ENCODE results near the gene CPTP. TPM values are rescaled to one million over a fixed set of nuclear protein-coding genes. Genes with fewer than 3 reads are reported as not detected.
A peak's percentile ranks its signal among the peaks of the same experiment; 100 is the strongest.

CPTP gene
- total and polyA plus RNA-seq, 9 donors = 12.5 to 19.6 (median 16.9) TPM

GRCh38 chr1:1358433-1359271, 34.0 kb downstream of the CPTP start, which contains the start of gene MXRA8:
Gene MXRA8, minus strand, starts transcription at chr1:1358555. Its CDS starts 51 bp downstream, at chr1:1358504.
- peaks cover 5% of the 10 kb centered on the region for H3K36me3 ChIP-seq (ENCODE audit: control insufficient read depth, insufficient read depth, low read length)
- peak; percentile 96 for DNase-seq
- H3K9me3 ChIP-seq (replicated peaks; ENCODE audit: control insufficient read depth, low read depth, low read length) = no peaks in the 10 kb centered on the region
- peaks cover 22% of the 10 kb centered on the region for H3K27me3 ChIP-seq (ENCODE audit: control insufficient read depth, insufficient read depth, low read length)
- peak within 1 kb of the TSS; percentile 54 for H3K4me3 ChIP-seq (ENCODE audit: low read length)
- H3K4me1 ChIP-seq (ENCODE audit: control insufficient read depth, insufficient read depth, low read length) = peaks cover 59% of the 10 kb centered on the region
- peak within 1 kb of the TSS; percentile 85 for H3K27ac ChIP-seq (ENCODE audit: low read length)
- 18% methylated on average over 16 of the region's 29 CpGs for WGBS (ENCODE audit: insufficient coverage)

- peak; percentile 66 for DNase-seq
- 35% methylated on average over 2 of the region's 6 CpGs for WGBS (ENCODE audit: insufficient coverage)
- Histone ChIP-seq H3K27ac (ENCODE audit: low read length) (peak overlapping the region; percentile 85), H3K4me1 (ENCODE audit: control insufficient read depth, insufficient read depth, low read length) (peaks cover 55% of the 10 kb centered on the region), H3K9me3 (replicated peaks; ENCODE audit: control insufficient read depth, low read depth, low read length) (no peaks in the 10 kb centered on the region), H3K27me3 (ENCODE audit: control insufficient read depth, insufficient read depth, low read length) (peaks cover 16% of the 10 kb centered on the region), H3K4me3 (ENCODE audit: low read length) (no peak overlapping the region), H3K36me3 (ENCODE audit: control insufficient read depth, insufficient read depth, low read length) (peaks cover under 1% of the 10 kb centered on the region)
Measured at GRCh38 chr1:1359308-1359663, 34.7 kb downstream of the CPTP start.

GRCh38 chr1:1359664-1360468, 35.3 kb downstream of the CPTP start:
- no peak overlapping the region for H3K4me3 ChIP-seq (ENCODE audit: low read length)

GRCh38 chr1:1360506-1361169, 36.0 kb downstream of the CPTP start:
- WGBS (ENCODE audit: insufficient coverage) = 52% methylated on average over 12 of the region's 20 CpGs
- no peaks in the 10 kb centered on the region for H3K9me3 ChIP-seq (replicated peaks; ENCODE audit: control insufficient read depth, low read depth, low read length)
- DNase-seq = peak; percentile 80
- peaks cover 55% of the 10 kb centered on the region for H3K4me1 ChIP-seq (ENCODE audit: control insufficient read depth, insufficient read depth, low read length)
- H3K36me3 ChIP-seq (ENCODE audit: control insufficient read depth, insufficient read depth, low read length) = no peaks in the 10 kb centered on the region
- no peak overlapping the region for H3K4me3 ChIP-seq (ENCODE audit: low read length)
- H3K27ac ChIP-seq (ENCODE audit: low read length) = peak overlapping the region; percentile 85
- peaks cover 11% of the 10 kb centered on the region for H3K27me3 ChIP-seq (ENCODE audit: control insufficient read depth, insufficient read depth, low read length)

More at GRCh38 chr1:1359664-1360468, 35.3 kb downstream of the CPTP start:
- Histone ChIP-seq H3K36me3 (ENCODE audit: control insufficient read depth, insufficient read depth, low read length) (no peaks in the 10 kb centered on the region), H3K27ac (ENCODE audit: low read length) (peak overlapping the region; percentile 85), H3K27me3 (ENCODE audit: control insufficient read depth, insufficient read depth, low read length) (peaks cover 11% of the 10 kb centered on the region), H3K9me3 (replicated peaks; ENCODE audit: control insufficient read depth, low read depth, low read length) (no peaks in the 10 kb centered on the region), H3K4me1 (ENCODE audit: control insufficient read depth, insufficient read depth, low read length) (peaks cover 55% of the 10 kb centered on the region)
- WGBS (ENCODE audit: insufficient coverage) = 19% methylated on average over 13 of the region's 28 CpGs
- peak; percentile 90 for DNase-seq

GRCh38 chr1:1361233-1361981, 36.8 kb downstream of the CPTP start:
- Histone ChIP-seq H3K36me3 (ENCODE audit: control insufficient read depth, insufficient read depth, low read length) (no peaks in the 10 kb centered on the region), H3K27me3 (ENCODE audit: control insufficient read depth, insufficient read depth, low read length) (peaks cover 11% of the 10 kb centered on the region), H3K4me3 (ENCODE audit: low read length) (no peak overlapping the region), H3K9me3 (replicated peaks; ENCODE audit: control insufficient read depth, low read depth, low read length) (peaks cover 4% of the 10 kb centered on the region), H3K4me1 (ENCODE audit: control insufficient read depth, insufficient read depth, low read length) (peaks cover 55% of the 10 kb centered on the region), H3K27ac (ENCODE audit: low read length) (peak overlapping the region; percentile 85)
- DNase-seq = no peak
- WGBS (ENCODE audit: insufficient coverage) = 70% methylated on average over 26 of the region's 35 CpGs

GRCh38 chr1:1361982-1362423, 37.4 kb downstream of the CPTP start:
- DNase-seq = peak; percentile 86
- Histone ChIP-seq H3K4me3 (ENCODE audit: low read length) (no peak overlapping the region), H3K4me1 (ENCODE audit: control insufficient read depth, insufficient read depth, low read length) (peaks cover 51% of the 10 kb centered on the region), H3K9me3 (replicated peaks; ENCODE audit: control insufficient read depth, low read depth, low read length) (peaks cover 4% of the 10 kb centered on the region), H3K36me3 (ENCODE audit: control insufficient read depth, insufficient read depth, low read length) (no peaks in the 10 kb centered on the region), H3K27ac (ENCODE audit: low read length) (peak overlapping the region; percentile 85), H3K27me3 (ENCODE audit: control insufficient read depth, insufficient read depth, low read length) (peaks cover 8% of the 10 kb centered on the region)
- 17% methylated on average over 8 of the region's 13 CpGs for WGBS (ENCODE audit: insufficient coverage)

- Histone ChIP-seq H3K27me3 (ENCODE audit: control insufficient read depth, insufficient read depth, low read length) (no peaks in the 10 kb centered on the region), H3K4me3 (ENCODE audit: low read length) (no peak overlapping the region), H3K4me1 (ENCODE audit: control insufficient read depth, insufficient read depth, low read length) (peaks cover 31% of the 10 kb centered on the region), H3K9me3 (replicated peaks; ENCODE audit: control insufficient read depth, low read depth, low read length) (peaks cover 4% of the 10 kb centered on the region), H3K36me3 (ENCODE audit: control insufficient read depth, insufficient read depth, low read length) (no peaks in the 10 kb centered on the region), H3K27ac (ENCODE audit: low read length) (no peak overlapping the region)
- no peak for DNase-seq
- WGBS (ENCODE audit: insufficient coverage) = 79% methylated on average over 6 of the region's 14 CpGs
Measured at GRCh38 chr1:1364266-1364665, 39.7 kb downstream of the CPTP start.

GRCh38 chr1:1365875-1366698, 41.5 kb downstream of the CPTP start:
- no peaks in the 10 kb centered on the region for H3K27me3 ChIP-seq (ENCODE audit: control insufficient read depth, insufficient read depth, low read length)
- H3K27ac ChIP-seq (ENCODE audit: low read length) = no peak overlapping the region
- peaks cover 13% of the 10 kb centered on the region for H3K4me1 ChIP-seq (ENCODE audit: control insufficient read depth, insufficient read depth, low read length)
- DNase-seq = no peak
- H3K9me3 ChIP-seq (replicated peaks; ENCODE audit: control insufficient read depth, low read depth, low read length) = peaks cover 4% of the 10 kb centered on the region
- no peaks in the 10 kb centered on the region for H3K36me3 ChIP-seq (ENCODE audit: control insufficient read depth, insufficient read depth, low read length)
- WGBS (ENCODE audit: insufficient coverage) = 77% methylated on average over 10 of the region's 10 CpGs
- H3K4me3 ChIP-seq (ENCODE audit: low read length) = no peak overlapping the region

GRCh38 chr1:1366699-1367066, 42.1 kb downstream of the CPTP start:
- no peaks in the 10 kb centered on the region for H3K36me3 ChIP-seq (ENCODE audit: control insufficient read depth, insufficient read depth, low read length)
- H3K27me3 ChIP-seq (ENCODE audit: control insufficient read depth, insufficient read depth, low read length) = no peaks in the 10 kb centered on the region
- H3K4me3 ChIP-seq (ENCODE audit: low read length) = no peak overlapping the region
- H3K9me3 ChIP-seq (replicated peaks; ENCODE audit: control insufficient read depth, low read depth, low read length) = peaks cover 4% of the 10 kb centered on the region
- no peak overlapping the region for H3K27ac ChIP-seq (ENCODE audit: low read length)
- no peak for DNase-seq
- 93% methylated on average over 3 of the region's 3 CpGs for WGBS (ENCODE audit: insufficient coverage)
- peaks cover 11% of the 10 kb centered on the region for H3K4me1 ChIP-seq (ENCODE audit: control insufficient read depth, insufficient read depth, low read length)

Measured in muscle of leg (tissue), 11 donors.